ENCODE data around the gene AQP5.

Gene AQP5

DNA sequence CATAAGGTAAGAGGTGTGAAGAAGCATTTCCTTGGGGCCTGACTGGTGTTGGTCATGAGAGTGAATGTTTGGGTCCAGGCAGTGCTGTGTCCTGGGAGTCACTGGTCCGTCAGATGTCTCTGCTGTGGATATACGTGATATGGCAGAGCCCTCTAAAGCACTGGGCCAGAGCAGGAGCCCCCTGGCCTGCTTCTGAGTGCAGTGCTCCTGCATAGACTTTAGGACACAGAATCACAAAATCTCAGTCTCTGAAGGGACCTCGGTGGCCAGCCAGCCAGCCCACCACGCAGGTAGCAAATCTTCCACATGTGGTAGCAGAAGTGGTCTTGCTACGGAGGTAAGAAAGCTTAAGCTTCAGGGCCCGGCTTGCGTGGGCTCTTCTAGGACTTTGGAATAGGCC, 29.6 kb upstream of the AQP5 start:
- no peak for DNase-seq (ENCODE audit: extremely low read depth, low read depth)
- TF ChIP-seq CTCF (IDR thresholded peaks at IDR 0.05; ENCODE audit: low read depth, low read length, missing control alignments) = no peak
- H3K4me3 ChIP-seq (replicated peaks; ENCODE audit: low read depth, low read length) = no peak overlapping the region

DNA sequence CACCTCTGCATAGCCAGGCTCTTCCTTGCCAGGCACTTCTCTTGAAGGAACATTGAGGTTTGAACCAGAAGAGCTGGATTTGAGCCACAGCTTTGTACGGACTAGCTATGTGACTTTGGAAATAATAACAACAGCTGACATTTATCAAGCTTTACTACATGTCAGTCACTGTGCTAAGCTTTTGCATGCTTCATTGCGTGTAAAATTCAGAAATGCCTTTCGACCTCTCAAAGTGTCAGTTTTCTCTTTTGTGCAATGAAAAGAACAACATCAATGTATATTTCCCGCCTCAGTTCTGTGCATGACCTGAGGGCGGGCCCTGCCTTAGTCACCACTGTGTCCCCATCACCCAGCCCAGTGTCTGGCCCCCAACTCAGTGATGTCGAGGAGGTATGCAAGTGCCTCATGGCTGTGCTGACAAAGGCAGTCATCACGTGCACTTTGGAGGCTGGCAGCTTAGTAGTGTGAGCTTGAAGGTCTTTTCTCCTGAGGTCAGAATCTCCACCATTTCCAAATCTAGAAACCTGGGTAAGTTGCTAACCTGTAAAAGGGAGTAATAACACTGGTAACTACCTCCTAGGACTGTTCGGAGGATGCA, 29.0 kb upstream of the AQP5 start:
- H3K4me3 ChIP-seq (replicated peaks; ENCODE audit: low read depth, low read length) = no peak overlapping the region
- no peak for TF ChIP-seq CTCF (IDR thresholded peaks at IDR 0.05; ENCODE audit: low read depth, low read length, missing control alignments)
- DNase-seq (ENCODE audit: extremely low read depth, low read depth) = no peak

DNA sequence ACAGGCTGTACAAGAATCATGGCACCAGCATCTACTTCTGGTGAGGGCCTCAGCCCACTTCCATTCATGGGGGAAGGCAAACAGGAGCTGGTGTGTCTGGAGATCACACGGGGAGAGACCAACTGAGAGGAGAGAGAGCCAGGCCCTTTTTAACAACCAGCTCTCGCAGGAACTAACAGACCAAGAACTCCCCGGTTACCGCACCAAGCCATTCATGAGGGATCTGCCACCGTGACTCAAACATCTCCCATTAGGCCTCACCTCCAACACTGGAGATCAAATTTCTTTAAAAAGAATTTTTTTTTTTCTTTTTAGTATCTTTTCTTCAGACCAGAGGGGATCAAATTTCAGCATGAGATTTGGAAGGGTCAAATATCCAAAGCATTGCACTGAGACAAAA, 27.9 kb upstream of the AQP5 start:
- TF ChIP-seq CTCF (IDR thresholded peaks at IDR 0.05; ENCODE audit: low read depth, low read length, missing control alignments) = no peak
- no peak for DNase-seq (ENCODE audit: extremely low read depth, low read depth)

DNA sequence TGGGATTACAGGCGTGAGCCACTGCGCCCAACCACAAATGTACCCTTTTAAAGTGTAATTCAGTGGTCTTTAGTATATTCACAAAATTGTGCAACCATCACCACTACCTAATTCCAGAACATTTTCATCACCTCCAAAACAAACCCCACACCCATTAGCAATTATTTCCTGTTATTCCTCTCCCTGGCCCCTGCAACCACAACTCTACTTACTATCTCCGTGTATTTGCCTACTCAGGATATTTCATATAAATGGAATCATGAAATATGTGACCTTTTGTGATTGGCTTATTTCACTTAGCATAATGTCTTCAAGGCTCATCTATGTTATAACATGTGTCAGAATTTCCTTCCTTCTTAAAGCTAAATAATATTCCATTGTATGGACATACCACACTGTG, 27.2 kb upstream of the AQP5 start:
- H3K4me3 ChIP-seq (replicated peaks; ENCODE audit: low read depth, low read length) = no peak overlapping the region
- no peak for TF ChIP-seq CTCF (IDR thresholded peaks at IDR 0.05; ENCODE audit: low read depth, low read length, missing control alignments)

More for the DNA sequence above, 27.9 kb upstream of the AQP5 start:
- H3K4me3 ChIP-seq (replicated peaks; ENCODE audit: low read depth, low read length) = no peak overlapping the region

DNA sequence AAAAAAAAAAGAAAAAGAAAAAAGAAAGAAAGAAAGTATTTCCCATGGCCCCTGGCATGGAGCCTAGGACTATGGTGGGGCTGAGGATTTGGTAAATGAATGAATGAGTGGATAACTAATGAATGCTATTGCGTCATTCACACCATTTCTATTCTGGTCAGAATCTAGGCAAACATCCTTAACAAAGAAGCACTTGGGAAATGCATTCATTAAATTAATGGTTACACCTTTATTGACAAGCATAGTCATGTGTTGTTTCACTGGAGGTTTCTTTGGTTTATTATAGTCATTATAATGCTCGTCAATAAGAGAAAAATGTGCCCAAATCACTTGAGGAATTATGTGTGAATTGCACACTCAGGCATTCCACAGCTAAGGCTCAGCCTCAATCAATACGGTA, 24.7 kb upstream of the AQP5 start:
- no peak for TF ChIP-seq CTCF (IDR thresholded peaks at IDR 0.05; ENCODE audit: low read depth, low read length, missing control alignments)
- no peak overlapping the region for H3K4me3 ChIP-seq (replicated peaks; ENCODE audit: low read depth, low read length)
- no peak for DNase-seq (ENCODE audit: extremely low read depth, low read depth)

More for the DNA sequence above, 27.2 kb upstream of the AQP5 start:
- DNase-seq (ENCODE audit: extremely low read depth, low read depth) = no peak

DNA sequence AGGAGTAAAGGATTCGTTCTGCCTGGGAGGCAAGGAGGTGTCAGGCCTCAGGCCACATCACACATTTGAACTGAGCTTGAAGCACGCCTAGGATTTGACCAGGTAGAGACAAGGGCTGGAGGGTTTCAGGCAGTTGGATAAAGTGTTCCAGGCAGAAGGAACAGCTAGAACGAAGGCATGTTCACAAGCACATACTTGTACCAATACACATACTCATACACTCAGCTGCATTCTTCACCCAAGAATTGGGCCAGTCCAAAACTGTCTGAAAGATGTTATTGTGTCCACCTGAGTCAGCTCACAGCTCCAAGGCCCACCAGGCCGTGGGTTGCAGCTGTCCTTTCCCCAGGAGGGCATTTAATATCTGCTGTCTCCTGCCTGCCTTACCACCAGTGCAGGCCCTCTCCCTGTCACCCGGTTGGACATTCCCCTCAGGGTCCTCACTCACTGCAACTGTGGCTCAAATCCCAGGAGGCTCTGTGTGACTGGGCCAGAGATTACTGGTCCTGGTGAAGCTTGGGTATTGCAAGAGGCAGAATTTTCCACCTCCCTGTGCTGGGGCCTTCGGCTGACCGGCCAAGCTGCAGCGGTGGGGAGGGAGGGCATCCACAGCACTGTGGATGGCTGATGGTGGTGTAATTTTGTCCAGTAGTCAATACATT, 23.9 kb upstream of the AQP5 start:
- TF ChIP-seq CTCF (IDR thresholded peaks at IDR 0.05; ENCODE audit: low read depth, low read length, missing control alignments) = no peak
- no peak overlapping the region for H3K4me3 ChIP-seq (replicated peaks; ENCODE audit: low read depth, low read length)
- no peak for DNase-seq (ENCODE audit: extremely low read depth, low read depth)
